HG02763 (cell line): ENCODE data around the gene RHBDF2.

Experiments
- ATAC-seq: cut with Tn5 transposase; IDR thresholded peaks from one replicate; pipeline ENCODE4 v1.9.1; 2021; ENCODE audit warnings: mild to moderate bottlenecking, moderate library complexity; ENCODE audit not compliant: unreplicated experiment

RHBDF2 gene

GRCh38 chr17:76502341-76503211 is 1.4 kb upstream of the RHBDF2 start:
- ATAC-seq: no peak

DNA sequence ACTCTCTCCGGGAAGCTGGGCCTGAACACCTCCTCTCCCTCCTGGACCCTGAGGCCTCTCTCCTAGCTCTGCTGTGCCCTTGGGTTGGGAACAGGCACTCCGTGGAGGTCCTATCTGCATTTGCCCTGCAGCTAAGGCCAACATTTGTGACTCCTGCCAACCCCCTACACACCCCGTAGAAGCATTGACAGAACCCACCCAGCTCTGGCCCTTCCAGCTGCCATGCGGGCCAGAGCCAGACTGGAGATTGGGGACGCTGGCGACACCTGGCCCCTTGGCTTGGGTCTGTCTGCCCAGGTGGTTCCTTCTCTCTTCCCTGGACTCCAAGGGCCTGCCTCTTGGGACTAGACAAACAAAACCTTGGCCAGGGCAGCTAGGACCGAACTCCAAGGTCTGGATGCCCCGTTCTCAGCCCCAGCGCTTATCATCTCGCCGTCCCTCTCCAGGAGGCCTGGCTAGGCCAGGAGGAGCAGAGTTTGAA is 644 bp upstream of the RHBDF2 start:
- ATAC-seq: no peak

GRCh38 chr17:76500747-76501017 is 541 bp downstream of the RHBDF2 start:
- no peak for ATAC-seq

- no peak for ATAC-seq
Measured at GRCh38 chr17:76500074-76500746, 1.0 kb downstream of the RHBDF2 start.

GRCh38 chr17:76499267-76499667 is 2.0 kb downstream of the RHBDF2 start:
- ATAC-seq: no peak

- ATAC-seq: no peak
Measured at GRCh38 chr17:76498876-76499251, 2.4 kb downstream of the RHBDF2 start.

GRCh38 chr17:76497979-76498875 is 3.0 kb downstream of the RHBDF2 start:
- no peak for ATAC-seq

- no peak for ATAC-seq
Measured at GRCh38 chr17:76497699-76497978, 3.6 kb downstream of the RHBDF2 start.

DNA sequence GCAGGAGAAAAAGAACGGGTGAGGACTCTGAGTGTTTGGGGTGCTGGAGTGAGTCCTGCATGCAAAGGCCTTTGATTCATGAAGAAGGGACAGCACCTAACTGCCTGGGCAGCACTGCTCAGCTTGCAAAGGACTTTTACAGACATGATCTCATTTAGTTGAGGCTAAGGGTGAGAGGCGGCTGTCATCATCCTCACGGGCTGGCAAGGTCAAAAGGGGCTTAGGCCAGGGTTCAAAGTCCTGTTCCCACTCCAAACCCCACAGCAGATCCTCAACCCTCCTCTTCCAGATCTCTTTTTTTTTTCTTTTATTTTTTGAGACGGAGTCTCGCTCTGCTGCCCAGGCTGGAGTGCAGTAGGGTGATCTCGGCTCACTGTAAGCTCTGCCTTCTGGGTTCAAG is 4.8 kb downstream of the RHBDF2 start:
- ATAC-seq: no peak

DNA sequence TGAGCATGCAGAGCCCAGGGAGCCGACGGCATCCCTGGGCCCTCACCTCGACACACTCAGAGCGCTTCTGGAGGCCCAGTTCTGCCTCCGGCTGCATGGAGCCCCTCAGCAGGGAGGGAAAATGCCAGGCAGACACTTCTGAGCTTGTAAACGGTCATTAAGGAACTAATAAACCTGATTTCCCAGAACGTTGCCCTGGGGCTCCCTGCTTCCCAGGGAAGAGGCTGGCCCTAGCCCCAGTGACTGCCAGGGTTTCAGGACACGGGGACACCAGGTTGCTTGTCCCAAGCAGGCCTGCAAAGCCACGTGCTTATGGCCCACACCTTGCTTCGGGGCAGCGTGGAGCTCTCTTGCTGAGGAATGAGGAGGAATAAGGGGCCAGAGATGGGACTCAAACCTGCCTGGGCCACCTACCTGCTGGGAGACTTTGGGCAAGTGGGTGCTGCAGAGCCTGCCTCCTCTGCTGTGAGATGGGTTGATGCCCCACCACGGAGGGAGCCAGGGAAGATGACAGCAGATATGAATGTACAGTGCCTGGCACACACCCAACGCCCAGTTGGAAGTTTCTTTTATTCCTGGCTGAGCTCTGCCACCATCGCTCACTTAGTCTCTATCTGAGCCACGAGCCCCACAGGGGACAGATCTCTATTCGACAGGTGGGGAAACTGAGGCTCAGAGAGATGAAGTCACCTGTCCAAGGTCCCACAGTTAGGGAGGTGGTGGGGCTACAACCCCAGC is 5.4 kb downstream of the RHBDF2 start:
- no peak for ATAC-seq

DNA sequence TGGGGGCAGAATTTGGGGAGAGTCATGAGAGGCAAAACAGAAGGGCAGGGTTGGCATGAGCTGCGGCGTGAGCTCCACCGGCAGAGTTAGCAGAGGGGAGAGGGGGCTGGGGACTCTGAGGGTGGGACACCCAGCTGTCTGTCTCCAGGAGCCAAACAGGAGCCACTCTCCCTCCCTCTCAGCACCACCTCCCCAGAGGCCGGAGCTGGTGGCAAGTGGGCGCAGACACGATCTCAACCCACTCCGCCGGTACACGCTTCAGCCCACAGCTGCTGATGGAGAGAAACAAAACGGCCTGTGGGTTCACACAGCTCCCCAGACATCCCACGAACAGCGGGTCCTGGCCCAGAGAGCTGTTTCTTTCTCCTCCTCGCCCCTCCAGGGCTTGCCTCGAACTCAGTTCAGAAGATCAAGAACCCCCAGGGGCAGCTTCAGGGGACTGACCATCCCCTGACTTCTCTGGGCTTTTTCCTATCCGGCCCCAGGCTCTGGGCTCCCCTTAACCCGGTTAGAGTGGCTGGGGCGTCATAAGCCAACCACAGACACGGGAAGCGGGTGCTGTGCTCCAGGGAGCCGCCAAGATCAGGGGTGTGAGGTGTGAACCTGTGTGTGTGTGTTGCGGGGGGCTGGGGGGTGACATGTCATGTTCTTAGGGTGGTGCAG is 7.6 kb downstream of the RHBDF2 start:
- ATAC-seq: peak; percentile 3

GRCh38 chr17:76492989-76493501 is 8.2 kb downstream of the RHBDF2 start:
- peak; percentile 34 for ATAC-seq

GRCh38 chr17:76492123-76492988 is 8.9 kb downstream of the RHBDF2 start:
- peak; percentile 36 for ATAC-seq

DNA sequence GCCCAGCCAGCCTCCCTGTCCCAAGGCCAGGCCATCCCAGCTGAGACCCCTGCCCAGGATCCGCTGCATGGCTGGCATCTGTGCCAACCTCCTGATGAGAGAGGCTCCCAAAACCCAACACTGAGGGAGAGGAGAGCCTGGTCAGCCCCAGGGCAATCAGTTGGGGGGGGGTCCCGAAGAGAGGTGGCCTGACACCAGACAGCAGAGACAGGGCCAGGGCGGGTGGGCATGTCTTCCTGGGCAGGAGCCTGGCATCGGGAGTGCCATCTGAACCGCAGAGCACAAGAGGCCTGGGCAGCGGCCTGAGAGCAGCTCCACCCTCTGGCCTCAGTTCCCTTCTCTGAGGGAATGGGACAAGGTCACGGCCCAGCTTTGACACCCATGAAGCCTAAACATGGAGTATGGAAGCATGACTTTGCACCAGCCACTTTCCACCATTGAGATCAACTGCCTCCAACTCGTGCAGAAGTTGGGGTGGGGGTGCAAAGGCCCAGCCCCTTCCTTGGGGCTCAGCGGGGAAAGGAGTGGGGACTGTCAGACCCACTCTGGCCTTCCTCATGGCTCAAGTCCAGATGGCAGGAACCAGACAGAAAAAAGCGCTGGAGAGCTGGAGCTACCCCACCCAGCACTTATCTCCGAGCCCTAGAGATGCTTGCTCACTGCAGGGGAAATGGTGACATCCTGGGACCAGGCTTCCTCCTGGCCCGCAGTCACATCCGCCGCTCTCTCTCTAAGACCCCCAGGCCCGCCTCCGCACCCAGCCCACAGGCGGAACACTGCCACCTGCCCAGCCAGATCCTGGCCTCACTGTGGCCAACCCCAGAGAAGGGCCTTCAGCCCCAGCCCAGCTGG is 9.7 kb downstream of the RHBDF2 start:
- no peak for ATAC-seq

DNA sequence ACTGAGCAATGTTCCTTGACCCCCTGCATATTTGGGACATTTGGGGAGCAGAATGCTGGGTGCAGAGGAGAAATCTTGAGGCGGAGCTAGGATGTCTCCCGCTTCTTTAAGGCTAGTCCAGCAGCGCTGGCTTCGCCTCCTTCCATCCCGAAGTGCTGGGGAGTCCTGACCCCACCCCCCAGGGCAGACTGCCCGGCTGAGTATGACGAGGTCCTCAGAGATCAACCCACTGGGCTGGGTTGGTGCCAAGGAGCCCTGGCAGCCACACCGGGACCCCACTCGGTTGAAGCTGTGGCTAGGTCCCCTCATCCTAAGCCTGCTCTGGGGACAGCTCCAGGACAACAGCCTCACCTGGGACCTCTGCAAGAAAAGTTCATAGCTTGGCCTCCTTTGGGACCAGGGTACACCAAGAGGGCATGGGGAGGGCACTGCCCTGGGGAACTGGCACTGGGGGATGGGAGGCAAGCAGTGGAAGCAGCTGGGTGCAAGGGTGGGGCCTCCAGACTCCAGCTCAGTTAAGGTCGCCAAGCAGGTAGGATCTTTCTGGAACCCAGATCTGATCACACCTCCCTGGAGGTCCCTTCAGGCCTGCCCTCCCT is 11.0 kb downstream of the RHBDF2 start:
- ATAC-seq: no peak

DNA sequence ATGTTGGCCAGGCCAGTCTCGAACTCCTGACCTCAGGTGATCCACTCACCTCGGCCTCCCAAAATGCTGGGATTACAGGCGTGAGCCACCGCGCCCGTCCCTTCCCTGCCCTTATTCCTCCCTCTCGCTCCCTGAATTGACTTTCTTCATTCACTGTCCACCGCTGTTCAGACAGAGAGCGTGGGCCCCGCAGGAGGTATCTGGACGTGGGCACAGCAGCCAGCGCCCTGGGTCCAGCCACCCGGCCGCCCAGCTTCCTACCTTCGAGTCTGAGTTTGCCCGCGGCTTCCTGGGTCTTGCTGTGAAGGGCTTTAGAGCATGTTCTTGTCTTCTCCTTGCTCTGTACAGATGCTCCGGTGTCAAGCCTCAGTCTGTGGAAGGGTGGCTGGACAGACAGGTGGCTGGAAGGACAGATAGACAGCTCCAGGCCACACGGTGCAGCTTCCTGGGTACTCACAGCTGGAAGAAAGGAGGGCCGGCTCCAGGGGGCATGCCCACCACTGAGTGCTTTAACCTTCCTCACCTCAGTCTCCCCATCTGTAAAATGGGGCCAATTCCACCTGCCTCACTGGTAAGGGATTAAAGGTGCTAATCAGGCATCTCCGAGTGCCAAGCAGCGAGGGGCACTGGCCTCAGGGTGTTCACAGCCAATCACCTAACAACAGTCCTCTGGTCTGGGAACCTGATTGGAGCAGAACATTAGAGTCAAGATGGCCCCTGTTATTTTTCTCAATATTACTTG is 13.6 kb downstream of the RHBDF2 start:
- ATAC-seq: no peak

DNA sequence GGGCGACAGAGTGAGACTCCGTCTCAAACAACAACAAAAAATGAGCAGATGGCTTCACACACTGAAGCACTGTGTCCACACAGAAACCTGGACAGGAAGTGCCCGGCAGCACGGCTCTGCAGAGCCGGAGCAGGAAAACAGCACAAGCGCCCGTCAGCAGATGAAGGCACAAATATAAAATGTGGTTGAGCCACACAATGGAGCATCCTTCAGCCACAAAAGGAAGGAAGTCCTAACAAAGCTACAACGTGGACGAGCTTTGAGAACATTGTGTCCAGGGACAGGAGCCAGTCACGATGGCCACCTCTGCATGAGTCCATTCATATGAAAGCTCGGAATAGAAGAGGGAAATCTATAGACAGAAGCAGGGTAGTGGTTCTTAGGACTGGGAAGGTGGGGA is 15.7 kb downstream of the RHBDF2 start:
- ATAC-seq: no peak
